Stimulated activated CD4-positive, alpha-beta T cell treated with anti-CD3 and anti-CD28 coated beads, Interleukin-12 subunit alpha, Interleukin-12 subunit beta, amount 100 ng/mL, for 4 hours (primary cell): ENCODE data around the gene TTC13.
"Not testable (repeated sequence)": the region's sequence is repeated elsewhere in the genome, so short reads cannot be mapped to it uniquely, and the experiment has no call there.

Experiments
- DNase-seq: peaks from one replicate; pipeline ENCODE4 v3.0.0-alpha.2; 2020

TTC13 gene

DNA sequence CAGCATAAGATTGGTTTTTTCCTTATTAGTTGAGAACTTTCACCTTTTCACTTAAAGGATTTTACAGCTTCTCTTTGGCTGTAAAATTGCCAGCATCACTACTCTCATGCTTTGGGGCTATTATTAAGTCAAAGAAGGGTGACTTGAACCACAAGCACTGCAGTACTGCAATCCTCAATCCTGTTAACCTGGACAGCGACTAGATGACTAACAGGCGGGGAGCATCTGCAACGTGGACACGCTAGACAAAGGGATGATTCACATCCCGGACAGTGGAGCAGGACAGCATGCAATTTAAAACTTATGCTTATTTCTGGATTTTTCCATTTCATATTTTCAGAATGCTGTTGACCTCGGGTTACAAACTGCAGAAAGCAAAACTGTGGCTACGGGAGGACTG is 8.3 kb upstream of the TTC13 start:
- DNase-seq = no peak

DNA sequence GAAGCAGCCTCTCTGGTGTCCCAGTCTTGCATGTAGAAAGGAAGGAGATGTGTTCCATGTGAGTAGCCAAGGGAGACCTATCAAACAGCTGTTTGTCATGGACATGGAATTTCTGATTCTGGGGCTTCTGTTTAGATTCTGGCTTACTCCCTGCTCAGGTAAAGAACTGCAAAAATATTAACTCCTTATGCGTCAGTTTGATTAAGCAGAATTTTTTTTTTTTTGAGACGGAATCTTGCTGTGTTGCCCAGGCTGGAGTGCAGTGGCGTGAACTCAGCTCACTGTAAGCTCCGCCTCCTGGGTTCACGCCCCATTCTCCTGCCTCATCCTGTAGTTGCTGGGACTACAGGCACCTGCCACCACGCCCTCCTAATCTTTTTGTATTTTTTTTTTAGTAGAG is 7.0 kb upstream of the TTC13 start:
- no peak for DNase-seq

DNA sequence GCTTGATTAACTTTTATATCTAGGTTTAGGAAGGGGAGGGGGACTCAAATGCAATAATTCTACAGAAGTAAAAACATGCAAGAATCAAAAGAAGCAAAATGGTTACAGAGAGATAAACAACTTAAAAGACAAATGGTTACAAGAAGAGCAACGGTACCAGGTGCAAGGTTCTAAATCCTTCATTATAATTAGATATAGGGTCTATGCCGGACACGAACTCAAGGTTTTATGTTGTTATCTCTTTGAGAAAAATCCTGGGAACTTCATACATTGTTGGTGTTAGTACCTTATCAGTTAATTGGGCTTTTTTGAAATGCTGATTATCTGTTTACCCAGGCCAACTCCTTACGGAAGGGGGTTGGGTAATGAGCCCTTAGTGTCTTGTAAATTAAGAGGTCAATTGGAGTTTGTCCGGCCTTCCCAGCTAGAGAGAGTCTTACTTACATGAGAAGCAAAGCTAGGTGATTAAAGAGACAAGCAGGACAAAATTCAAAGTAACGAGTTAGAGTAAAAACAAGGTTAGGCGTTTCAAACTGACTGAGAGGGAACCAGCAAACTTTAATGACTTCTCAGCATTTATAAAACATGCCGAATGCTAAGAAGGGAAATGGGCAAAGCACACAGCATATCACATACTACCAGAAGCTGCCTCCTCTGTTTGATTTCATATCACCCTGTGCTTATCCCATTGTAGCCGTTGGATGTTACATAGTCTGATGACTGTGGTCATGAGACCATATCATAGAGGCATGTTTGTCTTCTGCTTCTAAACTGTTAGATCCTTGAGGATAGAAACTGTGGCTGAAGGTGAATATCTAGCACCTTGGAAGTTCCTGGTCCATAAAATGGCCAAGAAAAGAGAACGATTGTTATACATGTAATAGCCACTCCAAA is 6.2 kb upstream of the TTC13 start:
- not testable (repeated sequence) for DNase-seq

DNA sequence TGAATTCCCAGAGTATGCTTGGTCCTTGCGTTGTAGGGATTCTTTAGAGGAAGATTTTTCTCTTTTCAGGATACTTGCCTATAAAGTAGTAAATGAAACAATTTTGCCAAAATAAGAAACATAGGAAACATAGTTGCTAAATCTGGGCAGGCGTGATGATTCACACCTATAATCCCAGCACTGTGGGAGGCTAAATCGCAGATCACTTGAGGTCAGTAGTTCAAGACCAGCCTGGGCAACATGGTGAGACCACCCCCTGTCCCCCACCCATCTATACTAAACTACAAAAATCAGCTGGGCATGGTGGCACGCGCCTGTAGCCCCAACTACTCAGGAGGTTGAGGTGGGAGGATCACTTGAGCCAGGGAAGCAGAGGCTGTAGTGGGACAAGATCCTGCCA is 5.2 kb upstream of the TTC13 start:
- DNase-seq = no peak

DNA sequence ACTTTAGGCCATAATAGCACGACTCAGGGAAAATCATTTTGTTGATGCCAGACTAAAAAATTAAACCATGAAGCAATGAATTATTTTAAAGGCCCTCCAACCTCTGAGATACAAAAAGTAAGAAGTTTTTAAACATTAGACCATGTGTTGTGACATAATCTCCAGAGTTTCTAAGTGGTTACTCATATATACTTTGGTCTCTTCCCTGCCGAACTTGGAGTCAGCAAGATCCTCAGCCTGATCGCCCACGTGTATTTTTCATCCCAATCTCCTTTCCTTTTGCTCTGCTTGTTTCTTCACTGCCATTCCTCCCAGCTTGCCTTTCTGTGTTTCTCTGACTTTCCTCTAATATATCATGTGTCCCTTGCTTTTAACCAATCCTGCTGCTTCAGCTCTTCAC is 4.0 kb upstream of the TTC13 start:
- no peak for DNase-seq

DNA sequence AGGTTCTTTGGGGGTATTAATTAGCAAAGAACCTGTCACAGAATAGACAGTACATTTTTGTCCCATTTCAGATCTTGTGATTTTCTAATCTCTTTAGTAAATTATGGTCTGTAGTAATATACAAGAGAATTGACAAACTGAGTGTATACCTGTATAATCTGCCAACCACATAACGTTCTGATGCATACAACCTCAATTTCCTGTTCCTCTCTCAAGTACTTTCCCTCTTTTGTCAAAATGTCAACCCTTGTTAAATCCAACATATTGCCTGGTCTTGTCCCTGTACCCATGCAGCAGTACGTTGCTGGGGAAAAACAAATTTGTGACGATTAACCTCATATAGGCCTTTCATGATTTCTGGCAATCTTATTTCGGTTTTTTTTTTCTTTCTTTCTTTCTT is 1.3 kb upstream of the TTC13 start:
- DNase-seq = no peak

DNA sequence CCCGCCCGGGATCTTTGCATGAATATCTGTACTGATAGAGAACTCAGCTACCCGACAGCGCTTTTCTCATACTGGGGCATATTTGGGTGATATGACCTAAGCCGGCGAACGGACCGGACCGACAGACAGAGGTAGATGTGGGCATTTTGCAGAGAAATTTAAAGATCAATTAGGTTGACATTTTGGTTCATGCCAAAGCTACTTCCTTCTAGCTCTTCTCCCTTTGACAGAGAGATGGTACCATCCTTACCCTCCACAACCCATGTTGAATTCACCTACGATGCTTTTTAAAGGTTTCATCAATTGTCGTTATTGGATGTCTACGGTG is 692 bp upstream of the TTC13 start:
- no peak for DNase-seq

DNA sequence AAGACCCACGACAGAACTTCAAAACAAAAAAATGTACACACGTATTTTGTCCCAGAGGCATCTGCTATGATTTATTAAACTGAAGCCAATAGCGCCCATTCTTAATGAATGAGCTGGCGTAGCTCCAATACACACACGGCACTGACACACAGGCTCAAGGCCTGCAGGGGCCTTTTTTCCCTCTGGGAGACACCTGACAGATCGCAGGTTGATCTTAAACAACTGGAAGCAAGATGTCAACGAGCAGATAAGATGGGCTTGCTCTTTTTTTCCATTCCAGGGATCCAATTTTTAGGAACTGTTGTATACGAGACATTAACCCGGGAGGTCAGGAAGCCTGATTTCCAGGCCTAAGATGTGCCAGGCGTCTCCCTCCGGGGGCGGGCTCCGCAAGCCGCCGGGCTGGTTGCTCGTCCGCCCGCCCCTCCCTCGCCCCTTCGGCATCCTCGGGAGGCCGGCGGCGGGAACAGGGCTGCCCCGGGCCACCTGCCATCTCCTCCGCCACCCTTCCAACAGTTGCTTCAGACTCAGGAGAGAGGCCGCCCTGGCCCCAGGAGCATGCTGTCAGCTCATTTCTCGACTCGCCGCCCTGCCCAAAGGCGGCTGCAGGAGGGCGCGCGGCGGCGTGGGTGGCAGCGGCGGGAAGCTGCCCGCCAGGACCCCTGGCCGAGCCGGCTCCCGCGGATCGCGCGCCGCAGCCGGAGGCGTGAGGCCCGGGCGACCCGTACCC is 735 bp downstream of the TTC13 start:
- DNase-seq = peak; percentile 32

DNA sequence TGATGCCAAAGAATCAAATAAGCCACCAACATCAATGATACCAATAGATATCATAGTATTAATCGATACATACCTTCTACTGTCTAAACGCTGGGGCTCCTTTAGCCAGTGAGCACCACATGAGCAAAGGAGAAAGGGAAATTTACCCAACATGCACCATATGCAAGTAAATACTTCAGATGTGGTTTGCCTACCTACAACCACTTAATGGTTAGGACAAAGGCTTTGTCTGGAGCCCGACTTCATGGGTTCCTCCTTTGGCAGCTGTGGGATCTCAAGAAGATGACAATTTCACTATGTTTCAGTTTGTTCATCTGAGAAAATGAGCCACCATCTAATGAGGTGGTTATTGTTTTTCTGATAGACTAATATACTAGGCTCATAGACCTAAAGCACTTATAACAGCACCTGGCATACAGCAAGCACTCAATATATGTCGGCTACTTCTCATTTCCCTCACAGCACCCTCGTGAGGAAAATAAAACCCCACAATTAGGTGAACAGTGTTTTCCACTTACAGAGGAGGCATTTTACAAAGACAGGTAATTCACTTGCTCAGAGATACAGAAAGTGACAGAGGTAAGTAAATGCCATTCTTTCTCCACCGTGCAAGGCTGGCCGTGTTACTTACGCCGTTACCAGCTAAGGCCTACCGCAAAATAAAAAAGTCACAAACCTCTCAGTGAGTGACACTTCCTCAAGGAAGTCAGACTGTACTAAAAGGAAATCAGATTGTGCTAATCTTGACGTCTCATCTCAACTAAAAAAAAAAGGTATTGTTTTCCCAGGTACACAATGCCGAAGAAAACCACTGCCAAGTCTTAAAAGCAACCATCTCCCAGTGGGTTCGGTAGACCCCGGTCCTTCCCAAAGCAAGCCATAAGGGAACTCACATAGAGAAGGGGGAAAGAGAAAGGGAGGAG is 1.6 kb downstream of the TTC13 start:
- DNase-seq = no peak

DNA sequence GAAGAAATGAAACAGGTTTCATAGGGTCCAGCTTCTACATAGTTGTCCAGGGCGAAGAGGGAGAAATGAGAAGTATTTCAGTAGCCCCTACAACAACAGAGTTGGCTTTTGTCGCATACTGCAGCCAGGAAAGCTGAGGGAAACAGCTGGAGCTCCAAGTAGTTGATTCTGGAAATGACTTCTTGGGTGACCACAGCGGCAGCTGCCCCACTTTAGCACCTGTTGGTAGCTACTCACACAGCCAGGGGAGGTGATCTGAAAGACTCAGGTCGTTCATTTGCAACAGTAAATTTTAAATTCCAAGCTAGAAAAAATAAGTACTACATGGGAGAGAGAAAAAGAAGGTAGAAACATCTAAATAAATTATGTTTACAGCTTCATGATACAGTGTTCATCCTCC is 2.3 kb downstream of the TTC13 start:
- no peak for DNase-seq

DNA sequence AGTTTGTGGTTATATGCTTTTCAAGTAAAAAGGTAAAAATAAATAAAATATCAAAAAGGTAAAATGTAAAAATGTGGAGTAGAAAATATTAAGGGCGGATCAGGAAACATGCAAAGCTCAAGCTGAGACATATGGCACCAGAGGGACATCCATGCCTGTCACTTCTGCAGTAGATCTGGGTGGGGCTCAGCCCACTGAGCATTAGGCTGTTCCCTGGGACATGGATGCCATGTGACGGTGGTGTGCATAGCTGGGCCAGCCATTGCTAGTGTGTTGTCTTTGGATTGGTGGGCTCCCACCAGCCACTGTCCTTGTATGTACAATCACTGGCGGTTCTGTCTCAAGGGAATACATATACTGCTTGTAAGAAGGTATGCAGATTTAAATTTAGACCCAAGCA is 3.0 kb downstream of the TTC13 start:
- DNase-seq = no peak

DNA sequence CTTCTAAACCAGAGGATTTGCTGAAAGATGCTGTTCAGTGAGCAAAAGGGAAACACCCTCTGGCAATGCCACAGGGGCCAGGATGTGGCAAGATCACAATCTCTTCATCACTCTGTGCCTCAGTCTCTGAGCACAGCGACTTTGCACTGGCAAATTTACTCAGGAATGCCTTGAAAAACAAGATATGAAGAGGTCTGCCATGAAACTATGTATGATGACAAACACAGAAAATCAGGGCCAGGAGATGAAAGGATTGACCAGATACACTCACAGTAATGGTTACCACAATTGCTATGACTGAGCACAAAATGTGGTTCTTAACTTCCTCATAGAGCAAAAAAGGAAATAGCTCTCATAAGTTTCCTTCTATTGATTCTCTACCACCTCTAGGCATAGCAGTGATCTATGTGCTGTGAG is 5.8 kb downstream of the TTC13 start:
- peak; percentile 10 for DNase-seq

DNA sequence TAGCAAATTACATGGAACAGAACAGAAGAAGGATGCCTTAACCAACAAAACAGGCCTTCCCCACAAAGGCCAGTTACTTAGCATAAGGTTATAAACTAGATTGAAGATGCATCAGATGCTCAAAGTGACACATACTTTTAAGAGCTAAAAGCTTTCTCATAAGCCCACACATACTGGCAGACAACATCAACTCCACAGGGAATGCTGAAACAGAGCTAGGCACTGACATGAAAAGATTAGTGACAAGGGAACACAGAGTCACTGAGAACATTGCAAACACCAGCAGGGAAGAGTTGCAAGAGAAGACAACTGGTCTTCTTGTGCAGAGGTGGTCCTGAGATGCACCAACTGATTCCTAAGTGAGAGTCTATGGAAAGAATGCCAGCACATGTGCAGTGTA is 6.9 kb downstream of the TTC13 start:
- no peak for DNase-seq

DNA sequence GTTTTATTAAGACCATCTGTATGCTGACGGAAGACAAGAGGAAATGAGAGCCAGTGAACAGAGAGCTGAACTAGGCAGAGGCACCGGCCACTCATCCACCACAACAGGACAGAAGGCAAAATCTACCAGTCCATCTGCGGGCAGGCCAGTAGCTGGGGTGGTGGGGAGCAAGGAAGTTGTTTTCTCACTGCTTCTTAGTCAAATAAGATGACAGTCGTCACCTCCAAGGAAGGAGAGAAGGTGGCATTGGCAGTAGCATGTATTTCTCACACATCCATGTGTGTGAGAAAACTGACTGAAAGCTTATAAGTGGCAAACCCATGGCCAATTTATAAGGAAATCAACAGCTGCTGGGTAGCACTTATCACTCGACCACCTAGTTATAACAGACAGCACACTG is 8.2 kb downstream of the TTC13 start:
- DNase-seq = no peak

DNA sequence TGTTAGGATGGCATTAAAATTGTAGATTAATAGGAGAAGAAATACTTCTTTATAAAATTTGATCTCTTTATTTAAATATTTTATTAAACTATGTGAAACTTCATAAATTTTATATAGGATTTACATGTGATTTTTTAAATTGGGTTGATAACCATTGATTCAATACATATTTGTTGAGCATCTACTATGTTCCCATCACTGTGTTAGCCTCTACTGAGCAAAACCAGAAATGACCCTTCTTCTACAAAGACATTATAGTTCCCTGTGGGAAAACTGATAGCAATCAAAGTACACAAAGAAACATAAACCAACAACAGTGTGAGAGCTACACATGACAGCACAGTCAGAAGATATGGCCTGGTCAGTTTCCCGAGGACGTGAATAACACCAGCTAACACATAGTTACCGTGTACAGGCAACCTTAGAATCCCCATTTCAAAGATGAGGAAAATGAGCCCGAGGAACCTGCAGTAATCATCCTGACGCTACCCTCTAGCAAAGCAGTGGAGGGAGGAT is 12.2 kb downstream of the TTC13 start:
- DNase-seq = no peak

DNA sequence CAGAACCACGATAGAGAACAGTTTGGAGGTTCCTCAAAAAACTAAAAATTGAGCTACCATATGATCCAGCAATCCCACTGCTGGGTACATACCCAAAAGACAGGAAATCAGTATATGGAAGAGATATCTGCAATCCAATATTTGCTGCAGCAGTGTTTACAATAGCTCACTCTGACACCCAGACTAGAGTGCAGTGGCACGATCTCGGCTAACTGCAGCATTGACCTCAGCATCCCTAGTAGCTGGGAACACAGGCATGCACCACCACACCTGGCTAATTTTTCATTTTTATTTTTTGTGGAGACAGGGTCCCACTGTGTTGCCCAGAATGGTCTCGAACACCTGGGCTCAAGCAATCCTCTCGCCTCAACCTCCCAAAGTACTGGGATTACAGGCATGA is 13.1 kb downstream of the TTC13 start:
- DNase-seq = no peak

DNA sequence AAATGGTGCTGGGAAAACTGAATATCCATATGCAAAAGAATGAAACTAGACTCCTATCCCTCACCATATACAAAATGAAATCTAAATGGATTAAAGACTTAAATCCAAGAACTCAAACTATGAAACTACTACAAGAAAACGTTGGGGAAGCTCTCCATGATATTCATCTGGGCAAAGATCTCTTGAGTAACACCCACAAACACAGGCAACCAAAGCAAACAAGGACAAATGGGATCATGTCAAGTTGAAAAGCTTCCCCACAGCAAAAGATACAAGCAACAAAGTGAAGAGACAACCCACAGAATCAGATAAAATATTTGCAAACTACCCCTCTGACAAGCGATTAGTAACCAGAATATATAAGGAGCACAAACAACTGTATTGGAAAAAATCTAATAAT is 13.8 kb downstream of the TTC13 start:
- no peak for DNase-seq

DNA sequence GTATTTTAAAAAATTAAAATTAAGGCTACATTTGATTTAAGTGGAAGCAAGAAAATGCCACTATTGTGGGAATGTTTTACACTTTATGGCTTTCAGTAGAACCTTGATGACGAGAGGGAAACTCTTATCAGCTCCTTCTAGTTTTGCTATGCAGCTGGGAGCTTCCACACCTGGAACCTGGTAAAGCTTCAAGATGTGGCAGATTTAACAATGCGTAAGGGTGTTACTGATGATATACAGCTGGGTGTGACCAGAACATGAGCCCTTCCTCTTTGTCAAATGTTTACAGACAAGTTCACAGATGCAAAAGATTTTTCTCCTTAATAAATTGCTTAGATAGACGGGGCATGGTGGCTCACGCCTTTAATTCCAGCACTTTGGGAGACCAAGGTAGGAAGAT is 20.3 kb downstream of the TTC13 start:
- DNase-seq = no peak

DNA sequence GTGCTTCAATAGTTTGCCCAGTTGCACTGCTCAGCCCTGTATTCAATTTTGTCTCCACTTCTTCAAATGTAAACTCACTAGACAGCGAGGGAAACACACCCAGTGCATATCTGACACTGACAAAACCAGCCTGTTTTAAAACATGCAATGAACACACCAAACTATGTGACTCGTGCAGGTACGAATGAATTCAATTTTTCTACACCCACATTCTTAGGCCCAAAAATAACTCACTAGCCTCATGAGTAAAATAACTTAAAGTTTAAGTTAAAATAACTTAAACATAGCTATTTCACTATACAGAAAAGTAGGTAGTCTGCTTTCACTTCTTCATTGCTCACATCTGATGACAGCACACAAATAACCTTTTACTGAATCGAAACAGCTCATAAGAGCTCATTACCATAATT is 21.1 kb downstream of the TTC13 start:
- no peak for DNase-seq

DNA sequence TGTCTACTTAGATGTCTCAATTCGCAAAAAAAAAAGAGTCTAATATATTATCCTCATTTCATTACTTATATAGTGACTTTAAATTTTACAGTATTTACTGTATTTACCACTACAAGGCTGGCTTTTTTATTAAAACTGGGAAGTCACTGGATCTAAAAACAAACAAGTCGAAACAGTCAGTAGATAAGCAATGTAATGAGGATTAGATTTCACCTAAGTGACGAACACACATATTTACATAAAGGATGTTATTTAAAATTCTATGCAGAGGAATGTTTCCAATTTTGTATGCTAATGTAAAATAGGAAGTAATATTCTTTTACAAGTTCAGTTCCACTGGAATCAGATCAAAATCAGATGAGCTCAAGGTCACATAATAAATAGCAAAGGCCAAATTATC is 28.3 kb downstream of the TTC13 start:
- no peak for DNase-seq

DNA sequence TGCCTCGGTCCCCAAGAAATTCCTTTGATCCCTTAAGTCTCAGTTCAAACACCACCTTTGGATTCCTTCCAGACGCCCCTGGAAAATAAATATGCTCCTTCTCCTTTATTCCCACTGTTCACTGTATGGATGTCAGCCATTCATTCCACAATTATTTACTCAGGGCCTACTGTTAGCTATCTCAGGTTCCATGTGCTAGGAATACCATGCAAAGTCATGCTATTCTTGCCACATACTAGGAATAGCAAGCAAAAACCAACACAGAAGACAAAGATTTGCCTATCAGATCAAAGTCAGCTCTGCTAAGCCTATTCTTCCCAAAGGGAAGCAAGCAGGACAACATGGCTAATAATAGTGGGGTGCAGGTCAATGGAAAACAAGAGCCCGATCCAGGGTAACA is 29.8 kb downstream of the TTC13 start:
- DNase-seq = no peak

DNA sequence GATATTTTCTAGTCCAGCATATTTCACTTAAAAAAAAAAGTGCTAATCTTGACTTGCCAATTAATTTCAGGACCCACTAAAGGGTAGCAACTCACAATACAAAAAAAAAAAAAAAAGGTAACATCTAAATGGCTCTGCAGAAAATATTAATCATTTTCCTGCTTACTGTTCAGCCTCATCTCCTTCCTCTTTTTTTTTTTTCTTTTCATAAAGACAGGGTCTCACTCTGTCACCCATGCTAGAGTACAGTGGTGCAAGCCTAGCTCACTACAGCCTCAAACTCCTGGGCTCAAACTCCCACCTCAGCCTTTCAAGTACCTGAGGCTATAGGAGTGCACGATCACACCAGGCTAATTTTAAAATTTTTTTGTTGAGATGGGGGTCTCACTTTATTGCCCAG is 30.4 kb downstream of the TTC13 start:
- no peak for DNase-seq

DNA sequence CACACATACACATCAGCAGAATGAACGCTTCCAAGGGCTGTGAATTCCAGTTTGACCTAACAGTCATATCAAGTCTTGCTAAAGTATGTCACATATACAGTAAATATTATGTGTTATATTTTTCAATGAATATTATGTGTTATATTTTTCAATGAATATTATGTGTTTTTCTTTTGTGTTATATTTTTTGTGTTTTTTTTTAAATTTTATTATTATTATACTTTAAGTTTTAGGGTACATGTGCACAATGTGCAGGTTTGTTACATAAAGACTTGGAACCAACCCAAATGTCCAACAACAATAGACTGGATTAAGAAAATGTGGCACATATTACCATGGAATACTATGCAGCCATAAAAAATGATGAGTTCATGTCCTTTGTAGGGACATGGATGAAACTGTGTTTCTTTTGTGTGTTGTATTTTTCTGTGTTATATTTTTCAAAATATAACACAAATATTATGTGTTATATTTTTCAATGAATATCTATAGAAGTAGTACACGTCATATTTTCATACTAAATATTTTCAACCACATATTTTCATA is 35.5 kb downstream of the TTC13 start:
- no peak for DNase-seq
